ENCODE data around the gene BCKDHA. TPM values are rescaled to one million over a fixed set of nuclear protein-coding genes. Genes with fewer than 3 reads are reported as not detected.
"Not testable (repeated sequence)": the region's sequence is repeated elsewhere in the genome, so short reads cannot be mapped to it uniquely, and the experiment has no call there.

BCKDHA gene
- total RNA-seq, 1 donor = 15.3 TPM

DNA sequence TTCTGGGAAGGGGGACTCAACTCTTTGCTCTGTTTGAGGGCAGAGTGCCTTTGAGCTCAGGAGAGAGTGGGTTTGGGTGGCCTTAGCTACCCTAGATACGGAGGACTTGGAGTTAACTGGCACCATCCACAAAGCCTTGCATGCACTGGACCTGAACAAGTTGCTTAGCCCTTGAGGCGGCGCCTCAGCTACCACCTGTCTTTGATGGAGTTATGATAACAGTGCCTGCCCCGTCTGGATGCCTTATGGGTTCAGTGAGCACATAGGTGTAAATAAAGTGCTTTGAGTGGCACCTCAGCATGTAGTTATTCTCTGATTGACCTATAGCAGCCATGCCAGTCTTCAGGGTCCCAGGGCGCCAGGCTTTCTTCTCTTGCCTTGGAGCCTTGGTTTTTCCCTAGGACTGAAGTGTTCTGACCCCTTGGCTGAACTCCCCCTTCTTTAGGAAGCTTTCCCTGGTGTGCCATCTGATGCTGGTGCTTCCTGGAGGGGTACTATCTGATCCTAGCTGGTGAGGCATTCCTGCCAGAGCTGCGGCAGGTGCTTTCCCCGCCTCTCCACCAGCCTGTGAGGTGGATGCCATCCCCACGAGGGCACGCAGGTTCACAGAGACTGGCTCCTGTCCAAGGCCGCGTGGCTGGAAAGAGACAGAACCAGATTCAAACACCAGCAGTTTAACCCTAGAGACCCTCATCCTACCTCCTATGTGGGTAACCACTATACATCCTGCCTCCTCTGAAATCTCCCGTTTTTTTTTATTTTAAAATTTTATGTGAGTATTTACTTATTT, 5.8 kb downstream of the BCKDHA start:
- H3K4me3 ChIP-seq (ENCODE audit: low read depth, low read length) = no peak overlapping the region
- DNase-seq (ENCODE audit: low read depth) = no peak
- TF ChIP-seq, protein P1, sequence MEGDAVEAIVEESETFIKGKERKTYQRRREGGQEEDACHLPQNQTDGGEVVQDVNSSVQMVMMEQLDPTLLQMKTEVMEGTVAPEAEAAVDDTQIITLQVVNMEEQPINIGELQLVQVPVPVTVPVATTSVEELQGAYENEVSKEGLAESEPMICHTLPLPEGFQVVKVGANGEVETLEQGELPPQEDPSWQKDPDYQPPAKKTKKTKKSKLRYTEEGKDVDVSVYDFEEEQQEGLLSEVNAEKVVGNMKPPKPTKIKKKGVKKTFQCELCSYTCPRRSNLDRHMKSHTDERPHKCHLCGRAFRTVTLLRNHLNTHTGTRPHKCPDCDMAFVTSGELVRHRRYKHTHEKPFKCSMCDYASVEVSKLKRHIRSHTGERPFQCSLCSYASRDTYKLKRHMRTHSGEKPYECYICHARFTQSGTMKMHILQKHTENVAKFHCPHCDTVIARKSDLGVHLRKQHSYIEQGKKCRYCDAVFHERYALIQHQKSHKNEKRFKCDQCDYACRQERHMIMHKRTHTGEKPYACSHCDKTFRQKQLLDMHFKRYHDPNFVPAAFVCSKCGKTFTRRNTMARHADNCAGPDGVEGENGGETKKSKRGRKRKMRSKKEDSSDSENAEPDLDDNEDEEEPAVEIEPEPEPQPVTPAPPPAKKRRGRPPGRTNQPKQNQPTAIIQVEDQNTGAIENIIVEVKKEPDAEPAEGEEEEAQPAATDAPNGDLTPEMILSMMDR (IDR thresholded peaks at IDR 0.05; ENCODE audit: insufficient read depth, low read length) = no peak

DNA sequence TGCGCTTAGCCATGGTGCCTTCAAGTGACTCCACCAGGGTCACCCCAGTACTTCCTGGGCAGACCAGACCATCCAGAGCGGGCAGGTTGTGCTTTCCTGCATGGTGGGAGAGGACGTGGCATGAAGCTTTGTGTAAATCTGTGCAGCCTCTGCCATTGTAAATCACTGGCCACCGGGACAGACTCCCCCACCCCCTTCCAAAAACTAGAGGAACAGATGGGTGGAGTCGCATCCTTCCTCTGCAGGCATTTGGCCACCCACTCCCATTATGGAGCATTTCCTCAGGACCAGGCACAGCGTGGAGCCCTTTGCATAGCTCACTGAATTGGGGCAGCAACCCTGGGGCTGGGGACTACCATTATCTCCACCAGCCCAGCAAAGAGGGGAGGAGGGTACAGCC, 8.2 kb downstream of the BCKDHA start:
- no peak overlapping the region for H3K4me3 ChIP-seq (ENCODE audit: low read depth, low read length)
- TF ChIP-seq, protein P1 (IDR thresholded peaks at IDR 0.05; ENCODE audit: insufficient read depth, low read length) = no peak
- DNase-seq (ENCODE audit: low read depth) = no peak

DNA sequence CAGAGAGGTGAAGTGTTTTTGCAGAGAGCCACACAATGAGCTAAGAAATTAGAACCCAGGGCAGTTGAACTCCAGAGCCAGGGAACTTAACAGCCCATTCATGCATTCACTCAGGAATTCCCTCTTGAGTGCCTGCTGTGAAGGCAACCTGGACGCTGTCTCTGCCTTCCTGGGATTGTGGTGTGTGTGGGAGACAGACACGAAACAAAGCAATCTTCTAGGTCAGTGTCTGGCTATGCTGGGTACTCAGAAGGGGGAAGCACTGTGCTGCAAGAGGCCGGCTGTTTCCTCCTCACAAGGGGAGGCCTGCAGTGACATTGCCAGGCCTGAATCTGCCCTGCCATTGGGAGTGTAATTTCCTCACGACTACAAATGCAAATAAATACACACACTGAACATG, 9.7 kb downstream of the BCKDHA start:
- TF ChIP-seq, protein P1 (IDR thresholded peaks at IDR 0.05; ENCODE audit: insufficient read depth, low read length) = no peak
- no peak for DNase-seq (ENCODE audit: low read depth)
- H3K4me3 ChIP-seq (ENCODE audit: low read depth, low read length) = no peak overlapping the region

DNA sequence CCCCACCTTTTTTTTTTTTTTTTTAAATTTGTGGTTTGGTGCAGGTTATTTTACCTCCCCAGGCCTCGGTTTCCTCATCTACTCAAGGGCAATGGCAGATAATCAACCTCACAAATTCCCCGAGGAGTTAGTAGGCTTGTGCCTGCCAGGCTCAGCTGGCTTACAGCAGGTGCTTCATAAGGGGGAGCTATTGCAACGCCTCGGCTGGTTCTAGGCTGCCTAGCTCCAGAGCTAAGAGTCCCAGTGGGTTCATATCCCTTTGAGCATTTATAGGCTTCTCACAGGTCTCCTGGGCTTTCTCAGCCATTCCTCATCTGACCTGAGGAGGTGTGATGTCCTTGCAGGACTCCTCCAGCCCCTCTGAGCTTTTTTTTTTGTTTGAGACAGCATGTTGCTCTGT, 10.6 kb downstream of the BCKDHA start:
- TF ChIP-seq, protein P1 (IDR thresholded peaks at IDR 0.05; ENCODE audit: insufficient read depth, low read length) = no peak
- no peak for DNase-seq (ENCODE audit: low read depth)
- no peak overlapping the region for H3K4me3 ChIP-seq (ENCODE audit: low read depth, low read length)

DNA sequence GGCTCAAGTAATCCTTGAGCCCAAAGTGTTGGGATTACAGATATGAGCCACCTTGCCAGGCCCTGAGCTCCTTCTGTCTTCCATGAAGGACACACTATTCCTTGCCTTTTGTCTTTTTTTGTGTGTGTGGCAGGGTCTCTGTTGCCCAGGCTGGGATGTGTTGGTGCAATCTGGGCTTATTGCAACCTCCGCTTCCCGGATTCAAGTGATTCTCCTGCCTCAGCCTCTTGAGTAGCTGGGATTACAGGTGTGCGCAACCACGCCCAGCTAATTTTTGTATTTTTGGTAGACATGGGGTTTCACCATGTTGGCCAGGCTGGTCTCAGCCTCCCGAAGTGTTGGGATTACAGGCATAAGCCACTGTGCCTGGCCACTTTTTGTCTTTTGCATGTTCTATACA, 11.2 kb downstream of the BCKDHA start:
- not testable (repeated sequence) for DNase-seq (ENCODE audit: low read depth); H3K4me3 ChIP-seq (ENCODE audit: low read depth, low read length)

DNA sequence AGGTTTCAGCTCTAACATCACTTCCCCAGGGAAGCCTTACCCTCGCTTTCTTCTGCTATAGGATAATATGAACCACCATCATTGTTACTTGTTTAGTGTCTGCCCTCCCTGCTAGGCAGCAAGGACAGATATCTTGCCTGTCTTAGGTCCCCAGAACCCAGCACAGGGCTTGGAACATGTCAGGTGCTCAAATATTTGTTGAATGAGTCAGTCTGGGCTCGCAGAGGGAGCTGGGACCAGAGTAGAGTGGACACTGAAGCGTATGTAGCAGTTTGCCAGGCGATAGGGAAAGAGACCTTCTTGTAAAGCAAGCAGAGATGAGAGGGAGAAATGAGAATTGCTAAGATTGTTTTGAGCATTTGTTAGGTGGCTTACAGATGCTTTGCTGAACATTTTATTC, 11.7 kb downstream of the BCKDHA start:
- H3K4me3 ChIP-seq (ENCODE audit: low read depth, low read length) = no peak overlapping the region
- peak; percentile 29 for DNase-seq (ENCODE audit: low read depth)
- TF ChIP-seq, protein P1 (IDR thresholded peaks at IDR 0.05; ENCODE audit: insufficient read depth, low read length) = no peak

DNA sequence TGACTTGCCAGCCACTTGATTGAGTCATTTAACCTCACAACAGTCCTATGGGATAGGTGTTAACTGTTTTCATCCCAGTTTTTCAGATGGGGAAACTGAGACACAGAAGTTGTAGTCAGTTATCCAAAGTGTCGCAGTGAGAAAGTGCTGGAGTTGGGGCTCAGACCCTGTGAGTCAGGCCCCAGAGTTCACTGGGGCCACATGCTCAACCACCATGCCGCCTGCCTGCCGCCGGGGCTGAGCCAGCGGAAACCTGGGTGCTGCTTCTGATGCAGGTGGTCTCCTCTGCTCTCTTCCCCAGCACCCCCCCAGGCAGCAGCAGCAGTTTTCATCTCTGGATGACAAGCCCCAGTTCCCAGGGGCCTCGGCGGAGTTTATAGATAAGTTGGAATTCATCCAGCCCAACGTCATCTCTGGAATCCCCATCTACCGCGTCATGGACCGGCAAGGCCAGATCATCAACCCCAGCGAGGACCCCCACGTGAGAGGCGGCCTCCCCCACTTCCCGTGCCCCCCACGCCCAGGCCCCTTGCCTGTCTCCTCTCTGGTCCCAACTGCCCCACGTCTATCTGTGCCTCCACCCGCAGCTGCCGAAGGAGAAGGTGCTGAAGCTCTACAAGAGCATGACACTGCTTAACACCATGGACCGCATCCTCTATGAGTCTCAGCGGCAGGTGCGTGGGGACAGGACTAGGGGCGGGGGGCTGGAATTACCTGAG, 12.9 kb downstream of the BCKDHA start:
- no peak for DNase-seq (ENCODE audit: low read depth)
- TF ChIP-seq, protein P1 (IDR thresholded peaks at IDR 0.05; ENCODE audit: insufficient read depth, low read length) = no peak

More for the DNA sequence above, 12.9 kb downstream of the BCKDHA start:
- no peak overlapping the region for H3K4me3 ChIP-seq (ENCODE audit: low read depth, low read length)

Measured in fibroblast of the aortic adventitia (primary cell).